MM.1S (cell line): ENCODE measurements around the gene RAB5IF.

Experiments
- DNase-seq: peaks from one replicate; pipeline ENCODE4 v3.0.0-alpha.2; 2015
- H2AFZ ChIP-seq: fragments of 300-600 bp; sonication (generic); 2 replicates; pipeline ENCODE4 v1.6.0; 2016; ENCODE audit warnings: antibody characterized with exemption, low read length
- H3F3A ChIP-seq: fragments of 300-600 bp; sonication (generic); 2 replicates; pipeline ENCODE4 v1.6.1; 2016; ENCODE audit warnings: mild to moderate bottlenecking, antibody characterized with exemption, low read length, moderate library complexity, mixed read lengths; ENCODE audit not compliant: insufficient read depth
- H3K27ac ChIP-seq: fragments of 300-600 bp; sonication (generic); 2 replicates; pipeline ENCODE4 v1.5.1; 2016; ENCODE audit warnings: mild to moderate bottlenecking, low read length
- H3K27me3 ChIP-seq: fragments of 300-600 bp; sonication (generic); replicated peaks from 2 replicates; pipeline ENCODE4 v1.6.0; 2016; ENCODE audit warnings: low read length; ENCODE audit not compliant: insufficient read depth
- H3K36me3 ChIP-seq: fragments of 300-600 bp; sonication (generic); replicated peaks from 2 replicates; pipeline ENCODE4 v1.6.1; 2016; ENCODE audit warnings: mild to moderate bottlenecking, low read length, mixed read lengths; ENCODE audit not compliant: insufficient read depth
- H3K4me1 ChIP-seq: fragments of 300-600 bp; sonication (generic); 2 replicates; pipeline ENCODE4 v1.6.1; 2016; ENCODE audit warnings: low read length, mixed read lengths
- H3K4me2 ChIP-seq: fragments of 300-600 bp; sonication (generic); 2 replicates; pipeline ENCODE4 v1.6.0; 2016; ENCODE audit warnings: low read depth, low read length
- H3K4me3 ChIP-seq: fragments of 300-600 bp; sonication (generic); 2 replicates; pipeline ENCODE4 v1.5.1; 2016; ENCODE audit warnings: low read length, mixed read lengths
- H3K79me2 ChIP-seq: fragments of 300-600 bp; sonication (generic); 2 replicates; pipeline ENCODE4 v1.6.1; 2016; ENCODE audit warnings: mixed run types, low read length, mixed read lengths
- H3K9ac ChIP-seq: fragments of 300-600 bp; sonication (generic); 2 replicates; pipeline ENCODE4 v1.6.1; 2016; ENCODE audit warnings: low read length, mixed read lengths
- H3K9me2 ChIP-seq: fragments of 300-600 bp; sonication (generic); replicated peaks from 2 replicates; pipeline ENCODE4 v1.6.1; 2016; ENCODE audit warnings: mild to moderate bottlenecking, low read length, mixed read lengths; ENCODE audit not compliant: insufficient read depth
- H3K9me3 ChIP-seq: fragments of 300-600 bp; sonication (generic); replicated peaks from 2 replicates; pipeline ENCODE4 v1.6.1; 2016; ENCODE audit warnings: mild to moderate bottlenecking, low read length, mixed read lengths; ENCODE audit not compliant: insufficient read depth
- H4K20me1 ChIP-seq: fragments of 300-600 bp; sonication (generic); 2 replicates; pipeline ENCODE4 v1.6.1; 2016; ENCODE audit warnings: mild to moderate bottlenecking, low read length, moderate library complexity, mixed read lengths; ENCODE audit not compliant: insufficient read depth
- EZH2 ChIP-seq: fragments of 300-600 bp; sonication (generic); optimal IDR thresholded peaks from 2 replicates; pipeline ENCODE3; 2017; ENCODE audit warnings: low read depth, mild to moderate bottlenecking, antibody characterized with exemption, low read length, mixed read lengths
- EZH2phosphoT487 ChIP-seq: fragments of 300-600 bp; sonication (generic); IDR thresholded peaks from 2 replicates; pipeline ENCODE4 v1.6.1; 2018; ENCODE audit warnings: antibody characterized with exemption, low read length
- TF ChIP-seq, protein P1 (sequence below): fragments of 300-600 bp; sonication (generic); IDR thresholded peaks from 2 replicates; pipeline ENCODE4 v1.5.1; 2016; ENCODE audit warnings: antibody characterized with exemption, low read length, mixed read lengths

Gene RAB5IF

DNA sequence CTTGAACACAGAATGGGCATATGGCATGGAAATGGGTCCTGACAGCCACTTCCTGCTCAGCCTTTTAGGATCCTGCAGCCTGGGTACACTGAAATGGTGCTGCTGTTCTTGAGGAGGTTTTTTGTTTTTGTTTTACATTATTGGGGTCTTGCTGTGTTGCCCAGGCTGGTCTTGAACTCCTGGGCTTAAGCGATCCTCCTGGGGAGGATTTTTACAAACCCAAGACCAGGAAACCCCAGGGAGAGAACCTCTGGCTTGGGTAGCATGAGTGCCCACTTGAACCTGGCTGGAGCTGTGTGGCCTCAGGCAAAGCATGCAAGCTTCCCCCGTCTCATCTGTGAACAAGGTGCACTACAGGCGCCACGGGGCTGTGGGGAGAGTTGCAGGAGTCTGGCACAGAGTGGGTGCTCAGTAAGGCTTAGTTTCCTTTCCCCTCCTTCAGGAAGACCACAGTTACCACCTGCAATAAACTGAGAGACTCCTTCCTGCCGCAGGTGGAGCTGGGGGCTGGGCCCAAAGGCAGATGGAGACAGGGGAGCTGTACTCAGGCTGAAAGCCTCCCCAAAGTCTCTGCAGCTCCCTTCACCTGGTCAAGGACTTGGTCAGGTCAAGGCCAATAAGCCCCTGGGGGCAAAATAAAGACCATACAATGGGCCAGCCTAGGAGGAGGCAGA, 38.6 kb downstream of the RAB5IF start:
- Histone ChIP-seq H3K36me3 (no peaks in the 10 kb centered on the region), H3K27me3 (no peaks in the 10 kb centered on the region), H3K4me1 (peaks cover 11% of the 10 kb centered on the region), H3K4me3 (no peak overlapping the region), H2AFZ (peak overlapping the region; percentile 55), H3K79me2 (no peaks in the 10 kb centered on the region), H3F3A (no peaks in the 10 kb centered on the region), H3K27ac (no peak overlapping the region), H3K4me2 (peak overlapping the region; percentile 8; the same call in 1 of the 2 replicates), H4K20me1 (no peaks in the 10 kb centered on the region), H3K9me3 (no peaks in the 10 kb centered on the region), H3K9ac (no peak overlapping the region), H3K9me2 (no peaks in the 10 kb centered on the region)
- peak; percentile 50 for DNase-seq
- TF ChIP-seq EZH2phosphoT487, result no peak
- TF ChIP-seq, protein P1, sequence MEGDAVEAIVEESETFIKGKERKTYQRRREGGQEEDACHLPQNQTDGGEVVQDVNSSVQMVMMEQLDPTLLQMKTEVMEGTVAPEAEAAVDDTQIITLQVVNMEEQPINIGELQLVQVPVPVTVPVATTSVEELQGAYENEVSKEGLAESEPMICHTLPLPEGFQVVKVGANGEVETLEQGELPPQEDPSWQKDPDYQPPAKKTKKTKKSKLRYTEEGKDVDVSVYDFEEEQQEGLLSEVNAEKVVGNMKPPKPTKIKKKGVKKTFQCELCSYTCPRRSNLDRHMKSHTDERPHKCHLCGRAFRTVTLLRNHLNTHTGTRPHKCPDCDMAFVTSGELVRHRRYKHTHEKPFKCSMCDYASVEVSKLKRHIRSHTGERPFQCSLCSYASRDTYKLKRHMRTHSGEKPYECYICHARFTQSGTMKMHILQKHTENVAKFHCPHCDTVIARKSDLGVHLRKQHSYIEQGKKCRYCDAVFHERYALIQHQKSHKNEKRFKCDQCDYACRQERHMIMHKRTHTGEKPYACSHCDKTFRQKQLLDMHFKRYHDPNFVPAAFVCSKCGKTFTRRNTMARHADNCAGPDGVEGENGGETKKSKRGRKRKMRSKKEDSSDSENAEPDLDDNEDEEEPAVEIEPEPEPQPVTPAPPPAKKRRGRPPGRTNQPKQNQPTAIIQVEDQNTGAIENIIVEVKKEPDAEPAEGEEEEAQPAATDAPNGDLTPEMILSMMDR, result no peak
- TF ChIP-seq EZH2, result no peak

DNA sequence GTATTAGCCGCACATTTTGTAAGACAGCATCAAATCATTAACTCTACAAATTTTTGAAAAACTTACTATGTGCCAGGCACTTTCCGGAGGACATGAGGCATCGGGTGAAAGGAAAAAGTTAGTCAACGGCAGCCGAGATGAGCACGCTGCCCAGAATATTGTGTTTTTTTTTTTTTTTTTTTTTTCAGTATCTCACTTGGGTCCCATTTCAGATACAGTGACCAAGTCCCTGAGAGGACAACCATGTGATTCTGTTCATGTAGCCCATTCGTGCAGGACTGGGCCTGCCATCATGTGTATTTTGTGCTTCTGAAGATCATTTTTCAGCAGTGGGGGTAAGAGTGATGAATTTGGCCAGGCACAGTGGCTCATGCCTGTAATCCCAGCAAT, 39.1 kb downstream of the RAB5IF start:
- H3K9me2 ChIP-seq, result no peaks in the 10 kb centered on the region
- H3K27me3 ChIP-seq, result no peaks in the 10 kb centered on the region
- H3K36me3 ChIP-seq, result no peaks in the 10 kb centered on the region
- H3K9ac ChIP-seq, result no peak overlapping the region
- H3K4me2 ChIP-seq, result peak overlapping the region; percentile 8; the same call in 1 of the 2 replicates
- H3K79me2 ChIP-seq, result no peaks in the 10 kb centered on the region
- no peaks in the 10 kb centered on the region for H4K20me1 ChIP-seq
- TF ChIP-seq EZH2phosphoT487 (no peak), EZH2 (no peak)
- TF ChIP-seq, protein P1, result no peak
- H3K4me1 ChIP-seq, result peaks cover 11% of the 10 kb centered on the region
- no peak overlapping the region for H3K27ac ChIP-seq
- no peak for DNase-seq
- H3K9me3 ChIP-seq, result no peaks in the 10 kb centered on the region
- H2AFZ ChIP-seq, result peak overlapping the region; percentile 55
- no peaks in the 10 kb centered on the region for H3F3A ChIP-seq
- H3K4me3 ChIP-seq, result no peak overlapping the region

DNA sequence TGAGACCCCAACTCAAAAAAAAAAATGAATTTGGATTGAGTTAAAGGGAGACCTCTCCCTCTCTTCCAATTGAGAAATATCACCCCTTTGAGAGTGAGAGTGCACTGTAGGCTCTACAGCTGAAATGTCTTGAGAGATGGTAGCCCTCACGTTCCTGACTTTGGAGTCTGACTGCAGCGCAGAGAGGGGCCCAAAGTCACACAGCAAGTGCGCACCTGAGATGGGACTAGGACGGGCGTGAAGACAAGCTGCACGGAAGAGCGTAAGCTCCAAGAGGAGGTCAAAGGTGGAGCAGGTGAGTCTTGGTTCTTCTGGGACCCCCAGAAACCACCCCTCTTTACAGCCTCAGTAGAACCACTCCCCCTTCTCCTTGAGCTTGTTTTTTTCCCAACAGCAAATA, 39.8 kb downstream of the RAB5IF start:
- H3F3A ChIP-seq, result no peaks in the 10 kb centered on the region
- no peaks in the 10 kb centered on the region for H3K36me3 ChIP-seq
- no peak for DNase-seq
- TF ChIP-seq, protein P1, result no peak
- TF ChIP-seq EZH2 (no peak), EZH2phosphoT487 (no peak)
- H3K4me3 ChIP-seq, result no peak overlapping the region
- H3K9me3 ChIP-seq, result no peaks in the 10 kb centered on the region
- H3K4me1 ChIP-seq, result peaks cover 11% of the 10 kb centered on the region
- no peak overlapping the region for H2AFZ ChIP-seq
- H3K9me2 ChIP-seq, result no peaks in the 10 kb centered on the region
- H3K27me3 ChIP-seq, result no peaks in the 10 kb centered on the region
- no peak overlapping the region for H3K4me2 ChIP-seq
- no peak overlapping the region for H3K9ac ChIP-seq
- H3K79me2 ChIP-seq, result no peaks in the 10 kb centered on the region
- no peak overlapping the region for H3K27ac ChIP-seq
- H4K20me1 ChIP-seq, result no peaks in the 10 kb centered on the region
